HepG2 (cell line): Measurements from ENCODE around the gene NKX1-2. TPM values are rescaled to one million over a fixed set of nuclear protein-coding genes. Genes with fewer than 3 reads are reported as not detected.

Experiments
- ADNP ChIP-seq: sonication (generic); formaldehyde crosslinking; IDR thresholded peaks from 2 replicates; pipeline ENCODE4 v1.4.0; 2020; ENCODE audit warnings: missing genetic modification reagents
- ARHGAP35 ChIP-seq: sonication (generic); formaldehyde crosslinking; IDR thresholded peaks from 2 replicates; pipeline ENCODE4 v1.9.0; 2022; ENCODE audit warnings: mild to moderate bottlenecking, inconsistent platforms, moderate library complexity, missing genetic modification reagents, borderline replicate concordance
- FOSL2 ChIP-seq: sonication (generic); formaldehyde crosslinking; IDR thresholded peaks from 2 replicates; pipeline ENCODE4 v1.4.0; 2020; ENCODE audit warnings: missing genetic modification reagents
- FOXK1 ChIP-seq: sonication (generic); formaldehyde crosslinking; IDR thresholded peaks from 2 replicates; pipeline ENCODE4 v1.4.0; 2020; ENCODE audit warnings: low read depth, missing genetic modification reagents, borderline replicate concordance
- HOXA7 ChIP-seq: sonication (generic); formaldehyde crosslinking; IDR thresholded peaks from 2 replicates; pipeline ENCODE4 v1.8.1; 2022; ENCODE audit warnings: mild to moderate bottlenecking, missing genetic modification reagents, moderate library complexity
- KMT2A ChIP-seq: sonication (generic); formaldehyde crosslinking; IDR thresholded peaks from 2 replicates; pipeline ENCODE4 v1.4.0; 2020; ENCODE audit warnings: missing genetic modification reagents
- NAIF1 ChIP-seq: sonication (generic); formaldehyde crosslinking; IDR thresholded peaks from 2 replicates; pipeline ENCODE4 v1.5.0; 2020; ENCODE audit warnings: mild to moderate bottlenecking, missing genetic modification reagents, borderline replicate concordance
- PRPF4 ChIP-seq: fragments of 200-400 bp; formaldehyde crosslinking; IDR thresholded peaks from 2 replicates; pipeline ENCODE4 v1.6.1; 2016; ENCODE audit warnings: low read length, low read depth; ENCODE audit not compliant: poor library complexity, severe bottlenecking
- SALL1 ChIP-seq: sonication (generic); formaldehyde crosslinking; IDR thresholded peaks from 2 replicates; pipeline ENCODE4 v1.8.0; 2022; ENCODE audit warnings: mild to moderate bottlenecking, missing genetic modification reagents
- SMAD3 ChIP-seq: sonication (generic); formaldehyde crosslinking; IDR thresholded peaks from 2 replicates; pipeline ENCODE4 v1.4.0; 2020; ENCODE audit warnings: missing genetic modification reagents
- SRSF4 ChIP-seq: fragments of 200-400 bp; formaldehyde crosslinking; IDR thresholded peaks from one replicate; pipeline ENCODE4 v1.6.1; 2018; ENCODE audit warnings: mild to moderate bottlenecking, low read depth, low read length, moderate library complexity; ENCODE audit not compliant: poor library complexity, severe bottlenecking
- ZNF205 ChIP-seq: IDR thresholded peaks from 2 replicates; pipeline ENCODE4 v1.6.1; 2018; ENCODE audit warnings: missing biosample characterization, missing genetic modification reagents
- ZNF724P ChIP-seq: sonication (generic); formaldehyde crosslinking; IDR thresholded peaks from 2 replicates; pipeline ENCODE4 v1.8.0; 2022; ENCODE audit warnings: missing genetic modification reagents, borderline replicate concordance
- ZNF75D ChIP-seq: sonication (generic); formaldehyde crosslinking; IDR thresholded peaks from 2 replicates; pipeline ENCODE4 v1.8.1; 2023; ENCODE audit warnings: missing genetic modification reagents, mild to moderate bottlenecking, borderline replicate concordance
- ZNF768 ChIP-seq: sonication (generic); formaldehyde crosslinking; IDR thresholded peaks from 2 replicates; pipeline ENCODE4 v1.4.0; 2020; ENCODE audit warnings: missing genetic modification reagents
- polyA plus RNA-seq, 8 experiments: library from polyadenylated mRNA; depleted of rRNA in 3 of 8; stranded (reverse) in 7 of 8; unstranded in 1 of 8; fragments of >200 nt; fragmentation: Illumina TruSeq in 4 of 8; extraction: Trizol in 4 of 8; gene quantifications; 2 replicates each; pipeline versions ENCODE4 v1.2.1 to v1.2.3, GENCODE V29; 2011 to 2016; ENCODE audit warnings: low read depth in 4 of 8, missing spikeins in 1 of 8, mixed read lengths in 1 of 8; ENCODE audit not compliant: insufficient read depth in 1 of 8
- total RNA-seq, 5 experiments: library from RNA; depleted of rRNA; stranded (reverse); fragments of >200 nt; fragmentation: Illumina TruSeq; extraction: Trizol; gene quantifications; 2 replicates each; pipeline ENCODE4 v1.2.3, GENCODE V29; 2016; ENCODE audit warnings: low read depth in 1 of 5
- TF ChIP-seq, protein P1 (sequence below): sonication (generic); formaldehyde crosslinking; IDR thresholded peaks from 2 replicates; pipeline ENCODE4 v1.4.0; 2020; ENCODE audit warnings: low read depth, mild to moderate bottlenecking, missing genetic modification reagents
- TF ChIP-seq, protein P2 (sequence below): sonication (generic); formaldehyde crosslinking; IDR thresholded peaks from 2 replicates; pipeline ENCODE4 v1.4.0; 2020; ENCODE audit warnings: missing genetic modification reagents
- TF ChIP-seq, protein P3 (sequence below): sonication (generic); formaldehyde crosslinking; IDR thresholded peaks from 2 replicates; pipeline ENCODE4 v1.5.1; 2020; ENCODE audit warnings: mild to moderate bottlenecking, missing genetic modification reagents
- TF ChIP-seq, protein P4 (sequence below): sonication (generic); formaldehyde crosslinking; IDR thresholded peaks from 2 replicates; pipeline ENCODE4 v1.4.0; 2020; ENCODE audit warnings: missing genetic modification reagents
- TF ChIP-seq, protein P5 (sequence below): sonication (generic); formaldehyde crosslinking; IDR thresholded peaks from 2 replicates; pipeline ENCODE4 v1.5.1; 2020; ENCODE audit warnings: mild to moderate bottlenecking, missing genetic modification reagents, moderate library complexity

NKX1-2 gene
- total and polyA plus RNA-seq, 2 of the 13 experiments (the other 11 are each of a cell fraction or from before 2014, with no cell fraction given), result not detected

DNA sequence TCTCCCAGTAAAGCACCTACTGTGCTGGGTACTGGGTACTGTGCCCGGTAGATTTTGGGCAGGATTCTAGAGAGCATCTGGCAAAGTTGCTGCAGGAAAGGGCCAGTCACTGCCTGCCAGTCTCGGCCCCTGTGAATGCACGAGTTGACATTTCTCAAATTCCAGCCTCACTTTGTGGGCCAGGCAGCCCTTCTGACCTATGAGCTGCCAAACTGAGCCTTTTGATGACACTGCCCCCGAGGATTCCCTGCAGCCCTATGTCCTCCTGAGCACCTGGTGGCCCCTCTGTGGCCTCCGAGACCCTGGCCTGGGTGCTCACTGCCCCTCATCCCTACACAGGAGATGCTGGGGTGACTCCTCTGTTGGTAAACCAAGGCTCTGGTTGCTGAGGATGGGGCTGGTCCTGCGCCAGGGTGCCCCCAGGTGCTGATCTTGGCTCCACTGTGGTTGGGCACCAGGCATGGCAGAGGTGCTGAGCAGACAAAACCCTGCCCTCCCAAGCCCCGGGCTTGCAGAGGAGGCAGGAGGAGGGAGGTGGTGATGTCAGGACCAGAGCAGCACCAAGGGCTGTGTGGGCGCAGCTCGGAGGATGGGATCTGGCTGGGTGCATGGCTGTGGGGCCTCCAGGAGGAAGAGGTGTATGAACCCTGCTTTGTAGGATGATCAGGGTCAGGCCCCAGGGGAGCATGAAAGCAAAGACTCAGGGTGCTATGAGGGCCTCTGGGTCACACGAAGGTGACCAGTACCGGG lies 28.0 kb upstream of the NKX1-2 start (continued):
- TF ChIP-seq, protein P1, sequence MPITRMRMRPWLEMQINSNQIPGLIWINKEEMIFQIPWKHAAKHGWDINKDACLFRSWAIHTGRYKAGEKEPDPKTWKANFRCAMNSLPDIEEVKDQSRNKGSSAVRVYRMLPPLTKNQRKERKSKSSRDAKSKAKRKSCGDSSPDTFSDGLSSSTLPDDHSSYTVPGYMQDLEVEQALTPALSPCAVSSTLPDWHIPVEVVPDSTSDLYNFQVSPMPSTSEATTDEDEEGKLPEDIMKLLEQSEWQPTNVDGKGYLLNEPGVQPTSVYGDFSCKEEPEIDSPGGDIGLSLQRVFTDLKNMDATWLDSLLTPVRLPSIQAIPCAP (CRISPR knock-in tag), result no peak
- TF ChIP-seq PRPF4 (no peak), SRSF4 (no peak), ZNF75D (CRISPR knock-in tag) (no peak), SMAD3 (CRISPR knock-in tag) (no peak), FOXK1 (CRISPR knock-in tag) (no peak), FOSL2 (CRISPR knock-in tag) (peak; percentile 16; the same call in 1 of the 2 replicates), KMT2A (CRISPR knock-in tag) (no peak), ZNF205 (CRISPR knock-in tag) (no peak), ZNF768 (peak; percentile 52; the same call in 1 of the 2 replicates), NAIF1 (CRISPR knock-in tag) (no peak), ZNF724P (CRISPR knock-in tag) (no peak), HOXA7 (no peak), ADNP (CRISPR knock-in tag) (no peak), SALL1 (CRISPR knock-in tag) (peak; percentile 24; the same call in 1 of the 2 replicates), ARHGAP35 (CRISPR knock-in tag) (no peak)
- TF ChIP-seq, protein P2, sequence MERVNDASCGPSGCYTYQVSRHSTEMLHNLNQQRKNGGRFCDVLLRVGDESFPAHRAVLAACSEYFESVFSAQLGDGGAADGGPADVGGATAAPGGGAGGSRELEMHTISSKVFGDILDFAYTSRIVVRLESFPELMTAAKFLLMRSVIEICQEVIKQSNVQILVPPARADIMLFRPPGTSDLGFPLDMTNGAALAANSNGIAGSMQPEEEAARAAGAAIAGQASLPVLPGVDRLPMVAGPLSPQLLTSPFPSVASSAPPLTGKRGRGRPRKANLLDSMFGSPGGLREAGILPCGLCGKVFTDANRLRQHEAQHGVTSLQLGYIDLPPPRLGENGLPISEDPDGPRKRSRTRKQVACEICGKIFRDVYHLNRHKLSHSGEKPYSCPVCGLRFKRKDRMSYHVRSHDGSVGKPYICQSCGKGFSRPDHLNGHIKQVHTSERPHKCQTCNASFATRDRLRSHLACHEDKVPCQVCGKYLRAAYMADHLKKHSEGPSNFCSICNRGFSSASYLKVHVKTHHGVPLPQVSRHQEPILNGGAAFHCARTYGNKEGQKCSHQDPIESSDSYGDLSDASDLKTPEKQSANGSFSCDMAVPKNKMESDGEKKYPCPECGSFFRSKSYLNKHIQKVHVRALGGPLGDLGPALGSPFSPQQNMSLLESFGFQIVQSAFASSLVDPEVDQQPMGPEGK (CRISPR knock-in tag), result no peak
- TF ChIP-seq, protein P3, sequence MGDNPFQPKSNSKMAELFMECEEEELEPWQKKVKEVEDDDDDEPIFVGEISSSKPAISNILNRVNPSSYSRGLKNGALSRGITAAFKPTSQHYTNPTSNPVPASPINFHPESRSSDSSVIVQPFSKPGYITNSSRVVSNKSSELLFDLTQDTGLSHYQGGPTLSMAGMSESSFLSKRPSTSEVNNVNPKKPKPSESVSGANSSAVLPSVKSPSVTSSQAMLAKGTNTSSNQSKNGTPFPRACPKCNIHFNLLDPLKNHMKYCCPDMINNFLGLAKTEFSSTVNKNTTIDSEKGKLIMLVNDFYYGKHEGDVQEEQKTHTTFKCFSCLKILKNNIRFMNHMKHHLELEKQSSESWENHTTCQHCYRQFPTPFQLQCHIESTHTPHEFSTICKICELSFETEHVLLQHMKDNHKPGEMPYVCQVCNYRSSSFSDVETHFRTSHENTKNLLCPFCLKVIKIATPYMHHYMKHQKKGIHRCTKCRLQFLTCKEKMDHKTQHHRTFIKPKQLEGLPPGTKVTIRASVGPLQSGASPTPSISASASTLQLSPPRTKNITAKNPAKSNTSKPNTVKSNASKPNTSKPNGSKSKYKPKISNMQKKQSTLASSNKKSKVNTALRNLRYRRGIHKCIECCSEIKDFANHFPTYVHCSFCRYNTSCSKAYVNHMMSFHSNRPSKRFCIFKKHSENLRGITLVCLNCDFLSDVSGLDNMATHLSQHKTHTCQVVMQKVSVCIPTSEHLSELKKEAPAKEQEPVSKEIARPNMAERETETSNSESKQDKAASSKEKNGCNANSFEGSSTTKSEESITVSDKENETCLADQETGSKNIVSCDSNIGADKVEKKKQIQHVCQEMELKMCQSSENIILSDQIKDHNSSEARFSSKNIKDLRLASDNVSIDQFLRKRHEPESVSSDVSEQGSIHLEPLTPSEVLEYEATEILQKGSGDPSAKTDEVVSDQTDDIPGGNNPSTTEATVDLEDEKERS (CRISPR knock-in tag), result no peak
- TF ChIP-seq, protein P4, sequence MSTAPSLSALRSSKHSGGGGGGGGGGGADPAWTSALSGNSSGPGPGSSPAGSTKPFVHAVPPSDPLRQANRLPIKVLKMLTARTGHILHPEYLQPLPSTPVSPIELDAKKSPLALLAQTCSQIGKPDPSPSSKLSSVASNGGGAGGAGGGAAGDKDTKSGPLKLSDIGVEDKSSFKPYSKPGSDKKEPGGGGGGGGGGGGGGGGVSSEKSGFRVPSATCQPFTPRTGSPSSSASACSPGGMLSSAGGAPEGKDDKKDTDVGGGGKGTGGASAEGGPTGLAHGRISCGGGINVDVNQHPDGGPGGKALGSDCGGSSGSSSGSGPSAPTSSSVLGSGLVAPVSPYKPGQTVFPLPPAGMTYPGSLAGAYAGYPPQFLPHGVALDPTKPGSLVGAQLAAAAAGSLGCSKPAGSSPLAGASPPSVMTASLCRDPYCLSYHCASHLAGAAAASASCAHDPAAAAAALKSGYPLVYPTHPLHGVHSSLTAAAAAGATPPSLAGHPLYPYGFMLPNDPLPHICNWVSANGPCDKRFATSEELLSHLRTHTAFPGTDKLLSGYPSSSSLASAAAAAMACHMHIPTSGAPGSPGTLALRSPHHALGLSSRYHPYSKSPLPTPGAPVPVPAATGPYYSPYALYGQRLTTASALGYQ (CRISPR knock-in tag), result no peak
- TF ChIP-seq, protein P5, sequence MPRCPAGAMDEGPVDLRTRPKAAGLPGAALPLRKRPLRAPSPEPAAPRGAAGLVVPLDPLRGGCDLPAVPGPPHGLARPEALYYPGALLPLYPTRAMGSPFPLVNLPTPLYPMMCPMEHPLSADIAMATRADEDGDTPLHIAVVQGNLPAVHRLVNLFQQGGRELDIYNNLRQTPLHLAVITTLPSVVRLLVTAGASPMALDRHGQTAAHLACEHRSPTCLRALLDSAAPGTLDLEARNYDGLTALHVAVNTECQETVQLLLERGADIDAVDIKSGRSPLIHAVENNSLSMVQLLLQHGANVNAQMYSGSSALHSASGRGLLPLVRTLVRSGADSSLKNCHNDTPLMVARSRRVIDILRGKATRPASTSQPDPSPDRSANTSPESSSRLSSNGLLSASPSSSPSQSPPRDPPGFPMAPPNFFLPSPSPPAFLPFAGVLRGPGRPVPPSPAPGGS (CRISPR knock-in tag), result no peak
